Astrocyte of the cerebellum (primary cell): Measurements from ENCODE around the gene ZNF554.

Source experiments
- DNase-seq: peaks from one replicate; pipeline ENCODE4 v3.0.0-alpha.2; 2011; ENCODE audit warnings: low read depth
- H3K4me3 ChIP-seq: 2 replicates; pipeline ENCODE4 v1.5.1; 2011; ENCODE audit warnings: mild to moderate bottlenecking, low read depth, low read length, moderate library complexity
- CTCF ChIP-seq: IDR thresholded peaks from 2 replicates; pipeline ENCODE4 v1.5.1; 2012; ENCODE audit warnings: low read length, low read depth, moderate library complexity, mild to moderate bottlenecking; ENCODE audit errors: missing control alignments
- in situ Hi-C: cut with HindIII; loops from 2 replicates; pipeline ENCODE4 v1.10.0; 2017; ENCODE audit warnings: low sequenced_read_pairs

Gene ZNF554

DNA sequence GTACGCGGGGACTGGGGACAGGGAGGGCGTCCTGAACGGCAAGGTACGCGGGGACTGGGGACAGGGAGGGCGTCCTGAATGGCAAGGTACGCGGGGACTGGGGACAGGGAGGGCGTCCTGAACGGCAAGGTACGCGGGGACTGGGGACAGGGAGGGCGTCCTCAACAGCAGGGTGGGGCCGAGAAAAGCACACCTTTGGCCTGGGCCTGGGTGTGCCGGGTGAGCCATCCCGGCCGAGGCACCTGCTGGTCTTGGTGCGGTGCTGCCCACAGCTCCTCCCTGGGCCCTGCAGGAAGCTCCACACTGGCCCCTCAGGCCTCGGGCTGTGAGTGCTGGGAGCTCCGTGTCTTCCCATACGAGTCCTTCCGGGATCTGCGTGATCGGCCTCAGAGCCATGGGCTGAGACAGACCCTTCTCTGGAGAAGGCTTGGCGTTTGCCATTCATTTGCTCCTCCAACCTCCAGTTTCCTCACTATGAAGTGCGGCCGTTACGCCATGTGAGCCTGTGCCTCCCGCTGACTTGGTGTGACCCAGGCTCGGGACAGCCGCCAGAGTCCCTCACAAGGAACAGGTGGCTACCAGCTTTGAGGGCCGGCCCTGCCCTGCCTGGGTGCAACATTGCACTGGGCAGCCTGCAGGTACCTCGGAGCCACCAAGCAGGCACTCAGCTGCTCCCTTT is 7.8 kb upstream of the ZNF554 start:
- H3K4me3 ChIP-seq, result no peak overlapping the region
- DNase-seq, result no peak
- in situ Hi-C loops, result no loop called here
- TF ChIP-seq CTCF, result no peak

DNA sequence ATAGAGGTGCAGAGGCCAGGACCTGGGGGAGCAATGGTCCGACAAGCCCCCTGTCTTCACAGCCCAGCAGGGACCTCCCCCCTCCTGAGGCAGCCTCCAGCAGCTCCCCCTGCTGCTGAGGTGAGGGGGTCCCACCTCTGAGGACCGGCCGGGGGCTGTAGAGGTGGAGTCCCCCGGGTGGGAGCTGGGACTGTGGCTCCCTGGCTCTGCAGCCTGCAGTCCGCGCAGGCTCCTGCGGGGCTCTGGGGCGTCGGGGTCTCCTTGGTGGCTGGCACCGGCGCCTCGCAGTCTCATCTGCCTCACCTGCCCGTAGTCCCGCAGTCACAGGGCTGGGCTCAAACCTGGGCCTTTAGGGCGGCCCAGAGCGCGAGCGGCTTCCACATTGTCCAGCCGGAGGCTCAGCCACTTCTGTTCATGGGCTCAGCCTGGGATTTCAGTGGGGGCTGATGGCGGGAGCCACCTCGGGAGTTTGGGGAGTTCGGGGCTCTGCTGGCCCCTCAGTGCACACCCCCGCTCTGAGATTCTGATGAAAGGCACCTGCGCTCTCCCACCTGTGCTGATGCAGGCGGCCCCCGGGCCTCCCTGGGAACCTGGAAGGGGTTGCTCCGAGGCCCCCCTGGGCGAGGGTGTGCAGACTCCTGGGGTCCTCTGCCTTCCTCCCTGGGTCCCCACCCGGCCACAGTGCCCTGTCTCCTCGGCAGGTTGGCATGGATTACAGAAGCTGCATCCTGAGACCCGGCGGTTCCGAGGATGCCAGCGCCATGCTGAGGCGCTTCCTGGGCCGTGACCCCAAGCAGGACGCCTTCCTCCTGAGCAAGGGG is 7.0 kb upstream of the ZNF554 start:
- DNase-seq, result no peak
- H3K4me3 ChIP-seq, result no peak overlapping the region
- in situ Hi-C loops, result no loop called here
- no peak for TF ChIP-seq CTCF

- in situ Hi-C loops, result no loop called here
- no peak overlapping the region for H3K4me3 ChIP-seq
- TF ChIP-seq CTCF, result no peak
- DNase-seq, result no peak
These were observed 6.2 kb upstream of the ZNF554 start for GRCh38 chr19:2813235-2814160.

DNA sequence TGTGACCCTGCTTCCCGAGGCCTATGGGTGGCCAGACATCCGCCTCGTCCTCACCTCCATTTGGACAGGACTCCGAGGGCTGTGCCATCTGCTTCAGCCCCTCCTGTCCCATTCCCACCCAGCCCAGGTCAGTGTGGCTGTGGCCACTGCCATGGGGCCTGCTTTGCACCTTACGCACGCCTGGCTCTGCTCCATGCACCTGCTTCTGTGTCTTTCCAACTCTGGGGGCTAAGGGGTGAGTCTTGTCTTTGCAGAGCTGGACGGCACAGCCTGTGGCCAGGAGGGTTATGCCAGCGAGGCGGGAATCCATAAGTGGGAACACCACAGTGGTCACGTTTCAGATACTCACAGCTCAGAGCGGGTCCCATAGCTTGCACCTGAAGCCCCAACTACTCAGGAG is 5.2 kb upstream of the ZNF554 start:
- no peak for TF ChIP-seq CTCF
- no peak for DNase-seq
- H3K4me3 ChIP-seq, result no peak overlapping the region
- in situ Hi-C loops, result no loop called here

DNA sequence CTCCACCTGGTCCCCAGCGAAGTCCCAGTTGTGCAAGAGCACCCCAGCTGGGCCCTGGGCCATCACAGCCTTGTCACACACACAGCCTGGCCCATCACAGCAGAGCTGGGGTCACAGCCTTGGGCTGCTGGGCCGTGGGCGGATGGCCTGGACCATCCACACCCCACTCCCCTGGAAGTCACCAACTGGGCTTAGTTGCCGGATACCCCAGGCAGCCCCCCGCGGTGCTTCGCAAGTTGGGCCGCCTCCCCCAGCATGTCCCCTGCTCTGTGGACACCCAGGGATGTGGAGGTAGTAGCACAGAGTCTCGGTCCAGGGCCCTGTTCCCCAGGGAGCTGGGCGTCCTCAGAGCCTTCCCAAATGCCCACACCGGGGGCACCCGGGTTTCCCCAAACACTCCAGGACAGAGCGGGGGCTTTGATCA is 4.5 kb upstream of the ZNF554 start:
- in situ Hi-C loops, result no loop called here
- TF ChIP-seq CTCF, result no peak
- no peak overlapping the region for H3K4me3 ChIP-seq
- DNase-seq, result no peak

DNA sequence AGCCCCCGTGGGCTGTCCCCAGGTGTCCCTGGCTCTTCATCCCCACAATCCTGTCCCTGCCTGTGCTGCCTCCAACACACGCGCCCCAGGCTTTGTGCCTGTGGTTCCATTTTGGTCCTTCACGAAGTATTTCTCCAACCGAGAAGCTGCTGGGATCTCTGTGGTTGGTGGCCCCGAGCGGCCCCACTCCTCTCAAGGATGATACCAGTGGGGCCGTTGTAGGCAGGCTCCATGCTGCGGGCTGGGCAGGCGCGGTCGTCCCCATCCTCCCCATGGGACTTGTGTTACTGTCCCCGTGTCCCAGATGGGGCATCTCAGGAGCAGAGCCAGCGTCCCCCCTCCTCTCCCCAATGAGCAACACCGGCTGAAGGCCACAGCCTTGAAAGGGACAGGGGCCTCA is 3.7 kb upstream of the ZNF554 start:
- no peak overlapping the region for H3K4me3 ChIP-seq
- in situ Hi-C loops, result no loop called here
- TF ChIP-seq CTCF, result no peak
- no peak for DNase-seq
